ENCODE results near the gene VPS33B.
"Not testable (repeated sequence)": the region's sequence is repeated elsewhere in the genome, so short reads cannot be mapped to it uniquely, and the experiment has no call there.

The VPS33B gene

DNA sequence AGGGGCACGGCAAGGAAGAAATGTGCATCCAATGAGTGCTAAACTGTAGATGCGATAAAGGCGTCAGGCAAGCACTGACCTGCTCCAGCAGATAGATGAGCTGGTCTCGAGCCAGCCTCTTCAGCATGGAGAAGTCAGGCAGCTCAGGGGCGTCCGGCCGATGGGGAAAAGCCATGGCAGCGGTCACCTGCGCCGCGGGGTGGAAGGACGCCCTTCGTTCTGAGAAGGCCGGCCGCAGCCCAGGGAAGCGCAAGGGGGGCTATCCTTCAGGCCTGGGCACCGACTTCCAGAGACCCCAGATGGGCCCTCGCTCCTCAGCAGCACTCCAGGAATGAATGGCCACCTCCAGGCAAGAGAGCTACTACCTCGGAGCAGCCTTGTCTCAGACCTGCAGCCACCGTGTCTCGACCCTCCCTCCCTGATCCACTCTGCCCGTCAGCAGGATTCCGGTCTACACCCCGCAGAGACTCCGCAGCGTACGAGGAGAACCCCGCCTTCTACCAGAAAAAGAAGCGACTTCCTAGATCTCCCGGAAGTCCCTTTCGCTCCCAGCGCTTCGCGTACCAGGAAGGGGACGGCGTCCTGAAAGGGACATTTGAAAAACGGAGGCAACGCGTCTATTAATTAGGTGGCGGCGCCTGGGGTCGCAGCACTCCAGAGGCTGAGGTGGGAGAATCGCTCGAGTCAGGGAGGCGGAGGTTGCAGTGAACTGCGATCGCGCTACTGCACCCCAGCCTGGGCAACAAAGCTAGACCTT is at the start of gene VPS33B:
TSS of gene VPS33B (minus strand) at position 520 of the 757 bp plus-strand sequence. CDS start at position 175, 345 bp downstream.
- DNase-seq = peak; percentile 89

DNA sequence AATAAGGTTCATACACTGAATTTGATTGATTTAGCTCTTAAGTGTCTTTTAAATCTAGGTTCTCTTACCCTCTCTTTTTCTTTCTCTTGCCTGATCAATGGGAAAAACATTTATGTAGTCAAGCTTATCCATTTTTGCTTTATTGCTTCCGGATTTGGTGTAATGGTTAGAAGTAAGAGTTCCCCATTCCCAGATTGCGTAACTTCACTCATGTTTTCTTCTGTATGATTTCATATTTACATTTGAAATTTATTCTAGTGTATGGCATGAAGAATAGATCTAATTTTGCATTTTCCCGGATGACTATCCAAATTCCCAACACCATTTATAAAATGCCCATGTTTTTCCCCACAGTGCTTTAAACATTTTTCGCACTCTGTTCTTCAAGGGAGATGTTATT is 49.8 kb upstream of the VPS33B start:
- DNase-seq = no peak

DNA sequence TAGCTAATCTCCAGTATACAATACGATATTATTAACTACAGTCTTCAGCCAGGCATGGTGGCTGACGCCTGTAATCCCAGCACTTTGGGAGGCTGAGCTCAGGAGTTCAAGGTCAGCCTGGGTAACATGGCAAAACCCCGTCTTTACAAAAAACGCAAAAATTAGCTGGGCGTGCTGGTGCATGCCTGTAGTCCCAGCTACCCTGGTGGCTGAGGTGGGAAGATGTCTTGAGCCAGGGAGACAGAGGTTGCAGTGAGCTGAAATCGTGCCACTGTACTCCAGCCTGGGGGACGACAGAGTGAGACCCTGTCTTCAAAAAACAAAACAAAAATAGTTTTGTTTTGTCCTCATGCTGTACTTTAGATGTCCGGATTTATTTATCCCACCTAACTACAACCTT is 48.5 kb upstream of the VPS33B start:
- no peak for DNase-seq

DNA sequence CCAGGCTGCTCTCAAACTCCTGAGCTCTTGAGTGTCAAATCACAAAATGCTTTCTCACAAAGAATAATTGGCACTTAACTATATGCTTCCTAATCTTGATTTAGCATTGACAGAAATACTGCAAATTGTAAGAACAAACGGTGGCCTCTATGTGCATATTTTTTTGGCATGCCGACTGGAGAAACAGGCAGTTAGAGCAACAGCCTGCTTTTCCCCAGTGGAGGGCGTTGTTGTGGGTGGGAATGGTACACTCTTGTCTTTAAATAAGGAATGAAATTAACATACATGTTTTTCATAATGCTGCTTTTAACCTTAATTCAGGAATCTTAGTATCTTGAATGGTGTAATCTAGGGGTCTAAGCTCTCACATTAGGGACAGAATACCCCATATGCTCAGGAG is 46.6 kb upstream of the VPS33B start:
- no peak for DNase-seq

DNA sequence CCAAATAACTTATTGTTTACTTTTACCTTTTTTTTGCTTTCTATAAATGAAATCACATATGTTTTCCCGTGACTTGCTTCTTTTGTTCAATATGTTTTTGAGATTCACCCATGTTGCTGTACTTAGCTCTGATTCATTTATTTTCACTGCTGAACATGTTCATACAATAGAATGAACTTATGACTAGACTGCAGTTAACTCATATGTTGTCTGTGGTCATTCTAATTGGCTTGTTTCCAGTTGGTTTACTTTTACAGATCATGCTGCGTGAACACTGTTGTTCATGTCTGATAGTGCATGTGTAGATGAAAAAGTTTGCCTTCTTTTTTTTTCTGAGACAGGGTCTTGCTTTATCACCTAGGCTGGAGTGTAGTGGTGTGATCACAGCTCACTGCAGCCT is 46.0 kb upstream of the VPS33B start:
- no peak for DNase-seq

DNA sequence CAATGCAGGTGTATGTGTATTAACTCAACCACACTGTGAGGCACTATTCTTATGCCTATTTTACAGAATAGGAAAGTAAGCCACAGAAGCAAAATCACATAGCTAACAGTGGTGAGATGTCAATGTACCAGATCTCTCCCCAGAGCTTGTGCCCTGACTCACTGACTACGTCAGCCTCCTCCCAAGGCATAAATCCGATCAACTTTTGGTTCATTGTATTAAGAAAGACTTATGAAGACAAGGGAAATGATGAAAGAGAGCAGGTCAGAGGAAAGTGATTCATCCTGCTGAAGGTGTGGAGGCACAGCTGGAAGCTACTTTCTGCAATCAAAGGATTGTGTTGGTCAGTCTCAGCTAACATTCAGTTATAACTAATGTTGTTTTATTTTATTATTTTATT is 44.6 kb upstream of the VPS33B start:
- DNase-seq = no peak

DNA sequence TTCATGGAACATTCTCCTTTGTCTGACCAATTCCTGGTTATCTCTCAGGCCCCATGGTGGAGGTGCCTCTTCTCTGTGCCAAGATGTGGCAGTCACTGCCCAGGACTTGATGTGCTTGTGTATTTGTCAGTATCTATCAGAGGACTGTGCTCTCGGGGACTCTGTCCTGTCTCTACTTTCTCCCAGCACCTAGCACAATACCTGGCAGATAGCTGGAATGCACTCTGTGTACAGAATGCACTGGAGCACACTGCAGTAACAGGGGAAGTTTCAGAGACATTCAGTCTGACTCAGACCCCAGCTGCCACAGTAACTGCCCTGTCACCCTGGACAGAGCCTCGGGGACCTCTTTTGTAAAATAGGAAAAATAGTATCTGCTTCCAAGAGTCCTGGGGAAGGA is 43.1 kb upstream of the VPS33B start:
- no peak for DNase-seq

DNA sequence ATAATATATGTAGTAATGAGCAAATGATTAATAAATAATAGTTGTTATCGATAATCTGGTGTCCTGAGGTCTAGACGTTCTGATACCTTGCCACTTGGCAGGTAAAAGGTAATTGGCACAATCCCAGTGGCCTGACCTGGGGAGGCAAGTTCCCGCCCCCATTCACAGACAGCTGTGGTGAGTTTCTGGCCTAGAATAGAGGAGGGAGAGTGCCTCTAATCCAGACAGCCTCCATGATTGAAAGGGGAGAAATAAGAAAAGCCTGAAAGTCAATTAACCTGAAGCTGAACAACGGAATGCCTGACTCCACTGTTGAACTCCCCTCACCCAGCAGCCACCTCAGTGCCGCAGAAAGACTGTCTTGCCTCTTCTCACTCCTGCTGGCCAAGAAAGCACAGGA is 39.6 kb upstream of the VPS33B start:
- DNase-seq = no peak

DNA sequence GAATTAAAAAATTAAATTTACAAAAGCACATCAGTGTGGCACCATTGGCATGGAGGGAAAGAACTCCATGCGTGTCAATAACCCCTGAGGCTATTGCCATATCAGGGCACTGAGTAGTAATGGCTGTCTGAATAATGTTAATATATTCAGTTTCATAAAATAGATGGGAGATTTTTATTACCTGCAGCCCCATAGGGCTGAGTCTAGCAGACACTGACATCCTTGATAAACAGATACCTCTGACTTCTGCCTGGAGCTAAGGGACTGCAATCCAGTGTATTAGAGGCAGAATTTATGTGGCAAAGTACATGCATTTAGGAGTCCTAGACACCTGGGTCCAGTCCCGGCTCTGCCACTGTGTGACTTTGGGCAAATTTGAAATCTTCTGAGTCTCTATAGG is 38.8 kb upstream of the VPS33B start:
- DNase-seq = no peak

DNA sequence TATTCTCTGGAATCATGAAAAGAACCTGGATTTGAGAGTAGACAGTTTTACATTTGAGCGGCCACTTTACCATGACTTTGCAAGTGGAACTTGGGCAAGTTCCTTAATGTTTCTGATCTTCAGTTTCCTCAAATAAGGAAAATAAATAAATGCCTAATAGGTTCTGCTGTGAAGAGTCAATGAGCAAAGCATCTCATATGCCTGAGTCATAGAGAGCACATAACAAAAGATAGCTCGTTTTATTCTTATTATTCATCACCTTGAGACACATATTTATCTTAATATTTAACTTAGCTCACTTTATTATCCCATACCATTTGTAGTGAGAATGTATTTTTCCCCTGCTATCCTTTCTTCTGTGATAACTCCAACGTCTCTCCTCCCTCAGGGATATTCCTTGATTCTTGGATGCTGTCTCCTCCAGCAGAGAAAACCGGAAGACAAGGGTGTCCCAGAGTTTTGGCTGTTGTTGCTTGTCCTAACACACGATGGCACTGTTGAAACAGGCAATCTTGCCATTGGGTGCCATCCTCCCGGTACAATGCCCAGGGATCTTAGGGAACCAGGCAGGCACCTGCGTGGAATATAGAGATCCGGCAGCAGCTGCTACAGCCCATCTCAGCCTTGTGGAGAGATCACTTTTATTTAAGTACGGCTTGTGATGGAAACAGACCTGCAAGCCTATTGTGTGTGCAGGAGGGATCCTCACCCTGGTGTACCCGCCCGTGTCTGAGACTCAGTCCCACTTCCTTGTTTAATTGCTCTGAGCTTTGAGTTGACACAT is 33.3 kb upstream of the VPS33B start:
- DNase-seq = peak; percentile 39

DNA sequence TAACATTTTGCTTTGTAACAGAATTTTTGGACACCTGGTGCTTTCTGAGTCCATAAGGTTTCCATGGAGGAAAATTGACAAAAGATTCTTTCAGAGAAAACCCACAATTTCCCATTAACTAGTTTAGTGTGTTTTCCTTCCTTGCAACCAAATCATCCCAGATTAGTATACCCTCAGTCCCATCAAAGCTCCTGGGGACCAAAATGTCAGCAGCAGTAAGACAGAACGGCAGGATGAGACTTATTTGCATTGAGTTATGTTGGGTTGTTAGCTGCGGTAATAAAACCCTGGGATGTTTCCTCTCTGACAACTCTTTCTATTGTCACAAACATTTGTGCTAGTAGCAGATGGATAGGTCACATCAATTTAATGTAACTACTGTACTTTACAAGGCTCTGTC is 32.4 kb upstream of the VPS33B start:
- no peak for DNase-seq

DNA sequence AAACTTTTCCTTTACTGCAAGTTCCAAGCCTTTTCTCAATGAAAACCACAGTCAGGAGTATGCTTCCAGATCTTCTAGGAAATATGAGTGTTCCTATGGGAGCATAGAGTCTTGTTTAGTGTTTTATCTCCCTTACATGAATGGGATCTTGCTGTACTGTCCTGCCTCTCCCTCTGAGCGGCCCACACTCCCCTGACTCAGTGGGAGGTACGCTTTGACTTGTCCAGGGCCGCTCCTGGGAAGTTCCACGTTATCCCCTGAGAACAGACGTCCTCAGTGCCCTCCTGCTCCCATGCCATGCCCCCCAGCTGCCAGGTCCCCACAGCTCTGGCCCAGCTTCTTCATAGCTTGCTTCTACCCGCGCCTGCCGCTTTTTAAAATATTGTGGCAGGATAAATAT is 28.9 kb upstream of the VPS33B start:
- no peak for DNase-seq

DNA sequence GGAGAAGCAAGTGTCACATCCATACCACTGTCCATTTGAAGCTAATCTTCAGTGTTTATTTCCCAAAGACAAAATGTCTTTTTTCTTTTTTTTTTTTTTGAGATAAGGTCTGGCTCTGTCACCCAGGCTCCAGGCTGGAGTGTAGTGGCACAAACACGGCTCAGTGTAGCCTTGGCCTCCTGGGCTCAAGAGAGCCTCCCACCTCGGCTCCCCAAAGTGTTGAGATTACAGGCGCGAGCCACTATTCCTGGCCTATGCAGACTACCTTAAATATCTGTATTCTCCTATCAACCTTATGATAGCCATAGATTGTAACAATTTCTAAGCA is 27.7 kb upstream of the VPS33B start:
- DNase-seq = no peak

DNA sequence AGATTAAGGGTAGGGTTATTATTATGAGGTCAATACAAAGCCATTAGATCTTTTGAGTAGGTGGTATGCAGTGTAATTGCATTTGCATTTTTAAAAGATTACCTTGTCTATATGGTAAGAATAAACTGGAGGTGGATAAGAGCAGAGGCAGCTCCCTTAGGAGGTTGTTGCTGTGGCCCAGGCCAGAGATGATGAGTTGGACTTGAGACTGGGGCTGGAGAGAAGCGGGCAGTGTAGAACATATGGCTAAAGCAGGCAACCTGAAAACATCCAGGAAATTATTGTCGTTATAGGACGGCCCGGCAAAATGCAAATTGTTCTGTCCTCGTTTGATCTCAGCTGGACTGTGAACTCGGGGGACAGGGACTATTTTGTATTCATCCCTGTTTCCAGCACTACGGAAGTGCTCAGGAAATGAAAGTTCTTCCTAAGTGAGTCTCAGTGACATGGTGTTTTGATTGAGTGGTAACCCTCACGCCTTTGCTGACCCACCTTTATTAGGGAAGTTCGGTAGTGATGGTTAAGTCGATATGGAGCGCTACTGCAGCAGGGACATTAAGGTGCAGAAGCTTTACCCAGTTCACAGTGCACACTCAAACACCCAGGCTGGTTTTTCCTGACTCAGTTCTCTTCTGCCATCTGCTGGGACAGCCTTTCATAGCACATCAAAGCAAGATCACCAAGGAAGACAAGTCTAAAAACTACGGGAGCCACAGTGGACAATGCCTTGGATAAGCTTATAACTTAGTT is 27.2 kb upstream of the VPS33B start:
- DNase-seq = peak; percentile 67

DNA sequence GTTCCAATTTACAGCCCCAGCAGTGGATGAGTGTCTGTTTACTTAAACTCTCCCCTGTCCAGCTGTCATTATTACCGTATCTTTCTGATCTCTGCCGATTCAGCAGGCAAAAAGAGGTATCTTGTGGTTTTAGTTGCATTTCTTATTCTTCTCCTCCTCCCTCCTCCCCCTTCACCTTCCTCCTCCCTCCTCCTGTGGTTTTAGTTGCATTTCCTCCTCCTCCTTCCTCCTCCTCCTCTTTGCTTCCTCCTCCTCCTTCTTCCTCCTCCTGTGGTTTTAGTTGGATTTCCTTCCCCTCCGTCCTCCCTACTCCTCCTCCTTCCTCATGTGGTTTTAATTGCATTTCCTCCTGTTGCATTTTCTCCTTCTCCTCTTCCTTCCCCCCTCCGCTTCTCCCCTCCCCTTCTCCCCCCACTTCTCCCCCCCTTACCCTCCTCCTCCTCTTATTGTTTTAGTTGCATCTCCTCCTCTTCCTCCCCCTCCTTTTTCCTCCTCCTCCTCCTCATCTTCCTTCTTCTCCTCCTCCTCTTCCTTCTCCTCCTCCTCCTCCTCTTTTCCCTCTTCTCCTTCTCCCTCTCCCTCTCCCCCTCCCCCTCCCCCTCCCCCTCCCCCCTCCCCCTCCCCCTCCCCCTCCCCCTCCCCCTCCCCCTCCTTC is 25.3 kb upstream of the VPS33B start:
- DNase-seq = peak; percentile 14

DNA sequence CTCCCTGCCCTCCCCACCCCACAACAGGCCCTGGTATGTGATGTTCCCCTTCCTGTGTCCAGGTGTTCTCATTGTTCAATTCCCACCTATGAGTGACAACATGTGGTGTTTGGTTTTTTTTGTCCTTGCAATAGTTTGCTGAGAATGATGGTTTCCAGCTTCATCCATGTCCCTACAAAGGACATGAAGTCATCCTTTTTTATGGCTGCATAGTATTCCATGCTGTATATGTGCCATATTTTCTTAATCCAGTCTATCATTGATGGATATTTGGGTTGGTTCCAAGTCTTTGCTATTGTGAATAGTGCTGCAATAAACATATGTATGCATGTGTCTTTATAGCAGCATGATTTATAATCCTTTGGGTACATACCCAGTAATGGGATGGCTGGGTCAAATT is 23.7 kb upstream of the VPS33B start:
- not testable (repeated sequence) for DNase-seq

DNA sequence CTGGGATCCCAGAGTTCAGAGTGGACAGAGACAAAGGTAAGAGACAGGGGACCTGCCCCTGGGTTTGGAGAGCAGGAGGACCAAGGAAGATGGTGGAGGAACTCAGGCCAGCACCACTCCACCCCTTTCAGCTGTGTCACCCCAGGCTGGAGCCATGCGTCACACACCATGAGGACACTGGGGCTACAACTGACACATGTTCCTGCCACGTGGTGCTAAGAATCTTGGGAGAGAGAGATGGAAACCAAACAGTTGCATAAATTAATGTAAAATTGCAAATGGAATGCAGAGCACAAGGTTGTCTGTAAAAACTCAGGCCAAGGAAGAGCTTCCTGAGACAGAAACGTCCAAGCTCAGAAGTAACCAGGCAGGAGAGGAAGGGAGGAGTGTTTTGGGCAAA is 22.7 kb upstream of the VPS33B start:
- DNase-seq = no peak

DNA sequence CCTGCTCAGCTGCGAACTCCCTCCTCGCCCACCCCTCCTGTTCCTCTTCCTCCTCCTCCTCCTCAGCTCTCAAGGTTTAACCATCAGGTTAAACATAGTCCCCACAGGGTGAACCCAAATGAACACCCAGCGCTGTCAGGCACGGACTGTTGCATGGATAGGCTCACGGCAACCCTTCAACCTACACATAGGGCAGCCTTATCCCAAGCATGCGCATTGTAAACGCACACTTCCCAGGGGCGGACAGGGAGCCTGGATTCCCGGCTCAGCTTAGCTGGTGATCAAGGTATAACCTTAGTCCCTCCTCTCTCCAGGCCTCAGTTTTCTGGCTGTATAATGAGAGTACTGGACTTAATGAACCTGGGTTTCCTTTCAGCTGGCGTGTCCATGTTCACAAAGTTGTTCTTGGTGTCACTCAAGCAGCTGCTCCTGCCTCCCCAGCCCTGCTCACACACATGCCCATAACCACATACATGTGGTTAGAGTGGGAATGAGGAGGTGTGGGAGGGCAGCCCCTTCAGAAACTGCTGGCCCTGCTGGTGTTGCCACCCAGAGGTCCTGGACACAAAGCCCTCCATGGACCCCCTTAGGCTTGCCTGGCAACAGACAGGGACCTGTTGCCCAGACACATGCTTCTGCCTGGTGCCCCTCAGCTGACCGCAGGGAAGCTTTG is 20.9 kb upstream of the VPS33B start:
- DNase-seq = no peak

DNA sequence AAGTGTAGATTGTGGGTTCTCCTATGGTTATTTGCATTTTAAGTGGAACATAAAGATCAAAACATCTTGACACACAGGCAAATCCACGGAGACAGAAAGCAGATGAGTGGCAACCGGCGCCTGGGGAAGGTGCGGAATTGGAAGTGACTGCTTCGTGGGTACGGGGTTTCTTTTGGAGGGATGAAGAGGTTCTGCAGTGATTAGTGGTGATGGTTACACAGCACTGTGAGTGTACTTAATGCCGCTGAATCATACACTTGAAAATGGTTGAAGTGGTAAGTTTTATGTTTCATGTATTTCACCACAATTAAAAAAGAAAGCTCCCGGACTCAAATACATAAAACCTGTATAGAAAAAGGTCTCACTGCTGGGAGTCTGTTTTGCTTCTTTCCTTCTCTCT is 18.5 kb upstream of the VPS33B start:
- DNase-seq = no peak

DNA sequence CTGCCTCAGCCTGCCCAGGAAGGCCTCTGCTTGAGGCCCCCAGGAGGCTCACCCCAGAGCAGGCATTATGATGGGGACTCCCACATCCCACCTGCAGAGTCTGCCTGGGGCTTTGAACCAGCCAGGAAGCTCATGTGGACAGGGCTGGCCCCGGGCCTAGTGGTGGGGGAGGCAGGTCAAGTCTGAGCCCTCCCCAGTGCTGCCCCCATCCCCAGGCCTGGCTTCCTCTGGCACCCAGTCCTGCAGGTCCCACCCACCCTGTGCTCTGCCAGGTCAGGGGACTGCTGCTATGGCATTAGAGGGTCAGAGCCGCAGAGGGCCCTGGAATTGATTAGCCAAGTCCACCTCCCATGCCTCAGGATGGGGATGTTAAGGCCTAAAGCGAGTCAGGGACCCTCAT is 17.6 kb upstream of the VPS33B start:
- DNase-seq = no peak

DNA sequence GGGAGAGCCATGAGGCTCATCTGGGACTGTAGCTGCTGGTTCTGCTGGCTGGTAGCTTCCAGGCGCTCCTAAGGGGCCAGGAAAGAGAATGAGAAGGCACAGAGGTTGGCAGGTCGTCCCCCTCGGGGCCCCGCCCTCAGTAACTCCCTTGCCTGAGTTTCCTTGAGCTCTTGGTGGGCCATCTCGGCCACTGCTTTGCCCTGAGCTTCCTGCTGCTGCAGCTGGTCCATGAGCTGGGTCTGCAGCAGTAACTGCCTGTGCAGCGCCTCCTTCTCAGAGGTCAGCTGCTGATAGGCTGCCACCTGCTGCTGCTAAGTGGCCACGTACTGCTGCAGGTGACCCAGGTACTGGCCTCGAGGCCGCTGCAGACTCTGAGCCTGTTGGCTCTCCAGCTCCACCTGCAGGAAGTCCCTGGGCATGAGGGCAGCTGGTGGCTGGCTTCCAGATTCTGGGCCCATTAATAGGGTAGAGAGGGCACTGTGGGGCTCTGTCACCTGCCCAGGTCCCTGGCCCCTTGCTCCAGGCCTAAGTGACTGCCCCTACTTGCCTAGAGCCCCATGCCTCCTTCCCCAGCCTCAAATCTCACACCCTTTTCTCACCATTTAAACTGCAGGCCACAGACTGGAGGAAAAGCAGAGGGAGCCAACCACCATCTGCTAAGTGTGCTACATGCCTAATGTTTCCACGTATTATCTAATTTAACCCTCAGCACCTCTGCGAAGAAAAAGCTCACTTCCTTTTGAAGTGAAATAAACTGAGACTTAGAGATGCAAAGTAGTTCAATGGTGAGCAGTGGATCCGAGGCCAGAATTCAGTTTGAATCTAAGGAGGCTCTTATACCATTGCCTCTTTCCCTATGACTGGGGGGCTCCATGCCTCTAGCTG is 10.8 kb upstream of the VPS33B start:
- DNase-seq = peak; percentile 57

DNA sequence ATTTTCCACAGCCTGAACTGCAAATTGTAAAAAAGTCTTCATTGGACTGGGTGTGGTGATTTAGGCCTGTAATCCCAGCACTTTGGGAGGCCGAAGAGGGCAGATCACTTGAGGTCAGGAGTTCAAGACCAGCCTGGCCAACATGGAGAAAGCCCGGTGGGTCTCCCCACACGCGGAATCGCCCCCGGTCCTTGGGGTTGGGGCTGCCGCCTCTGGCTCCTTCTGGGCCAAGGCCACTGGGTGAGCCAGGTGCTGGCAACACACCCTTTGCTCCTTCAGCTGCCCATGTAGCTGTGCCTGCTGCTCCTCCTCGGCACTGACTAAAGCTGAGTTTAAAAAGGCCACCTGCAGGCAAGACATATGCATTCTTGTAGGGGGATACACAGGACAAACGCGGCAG is 9.4 kb upstream of the VPS33B start:
- DNase-seq = no peak
